LNCAP (cell line): ENCODE results near the gene GALNT2.

Experiments
- TF ChIP-seq, protein P1 (sequence below): fragments of 450-650 bp; IDR thresholded peaks from 2 replicates; pipeline ENCODE4 v1.5.1; 2017; ENCODE audit warnings: mild to moderate bottlenecking

The GALNT2 gene

DNA sequence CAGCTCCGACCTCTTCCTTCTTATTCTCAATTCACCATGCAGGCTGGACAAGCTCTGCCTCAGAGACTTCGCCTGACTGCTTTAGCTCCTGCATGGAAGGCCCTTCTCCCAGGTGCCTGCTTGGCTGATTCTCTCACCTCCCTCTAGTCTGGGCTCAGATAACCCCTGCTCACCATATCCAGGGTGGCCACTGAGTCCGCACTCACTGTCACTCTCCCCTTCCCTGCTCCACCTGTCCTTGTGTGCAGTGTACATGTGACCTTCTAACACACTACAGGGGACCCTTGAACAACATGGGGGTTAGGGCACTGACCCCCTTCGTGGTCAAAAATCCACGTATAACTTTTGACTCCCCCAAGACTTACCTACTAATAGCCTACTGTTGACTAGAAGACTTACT is 14.4 kb upstream of the GALNT2 start:
- TF ChIP-seq, protein P1, sequence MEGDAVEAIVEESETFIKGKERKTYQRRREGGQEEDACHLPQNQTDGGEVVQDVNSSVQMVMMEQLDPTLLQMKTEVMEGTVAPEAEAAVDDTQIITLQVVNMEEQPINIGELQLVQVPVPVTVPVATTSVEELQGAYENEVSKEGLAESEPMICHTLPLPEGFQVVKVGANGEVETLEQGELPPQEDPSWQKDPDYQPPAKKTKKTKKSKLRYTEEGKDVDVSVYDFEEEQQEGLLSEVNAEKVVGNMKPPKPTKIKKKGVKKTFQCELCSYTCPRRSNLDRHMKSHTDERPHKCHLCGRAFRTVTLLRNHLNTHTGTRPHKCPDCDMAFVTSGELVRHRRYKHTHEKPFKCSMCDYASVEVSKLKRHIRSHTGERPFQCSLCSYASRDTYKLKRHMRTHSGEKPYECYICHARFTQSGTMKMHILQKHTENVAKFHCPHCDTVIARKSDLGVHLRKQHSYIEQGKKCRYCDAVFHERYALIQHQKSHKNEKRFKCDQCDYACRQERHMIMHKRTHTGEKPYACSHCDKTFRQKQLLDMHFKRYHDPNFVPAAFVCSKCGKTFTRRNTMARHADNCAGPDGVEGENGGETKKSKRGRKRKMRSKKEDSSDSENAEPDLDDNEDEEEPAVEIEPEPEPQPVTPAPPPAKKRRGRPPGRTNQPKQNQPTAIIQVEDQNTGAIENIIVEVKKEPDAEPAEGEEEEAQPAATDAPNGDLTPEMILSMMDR, result no peak

DNA sequence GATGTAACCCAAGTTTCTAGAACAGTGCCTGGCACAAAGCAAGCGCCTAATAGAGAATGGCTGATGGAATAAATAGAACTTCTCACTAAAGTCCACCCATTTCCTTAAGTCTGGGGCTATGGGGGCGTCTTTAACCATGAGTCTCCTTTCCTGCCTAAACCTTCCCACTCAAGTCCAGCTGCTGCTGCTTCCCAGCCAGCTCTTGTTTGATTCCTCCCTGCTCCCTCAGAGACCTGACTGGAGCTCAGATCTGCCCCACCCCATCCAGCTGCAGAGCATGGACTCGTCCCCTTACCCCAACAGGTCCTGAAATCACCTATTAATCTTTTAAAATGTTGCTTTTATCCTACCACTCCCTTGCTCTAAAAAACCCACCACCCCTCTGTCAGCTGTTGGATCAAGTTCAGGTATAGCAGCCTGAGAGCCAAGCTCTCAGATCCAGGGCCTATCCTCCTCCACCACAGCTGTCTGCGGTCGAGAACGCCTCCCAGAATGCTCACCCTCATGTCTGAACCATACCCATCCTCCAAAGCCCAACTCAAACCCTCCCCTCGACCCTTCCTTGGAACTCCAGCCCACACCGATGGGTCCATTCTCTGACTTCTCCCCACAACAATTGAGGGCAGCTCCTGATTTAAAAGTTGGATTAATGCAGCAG is 12.8 kb upstream of the GALNT2 start:
- TF ChIP-seq, protein P1, result no peak

DNA sequence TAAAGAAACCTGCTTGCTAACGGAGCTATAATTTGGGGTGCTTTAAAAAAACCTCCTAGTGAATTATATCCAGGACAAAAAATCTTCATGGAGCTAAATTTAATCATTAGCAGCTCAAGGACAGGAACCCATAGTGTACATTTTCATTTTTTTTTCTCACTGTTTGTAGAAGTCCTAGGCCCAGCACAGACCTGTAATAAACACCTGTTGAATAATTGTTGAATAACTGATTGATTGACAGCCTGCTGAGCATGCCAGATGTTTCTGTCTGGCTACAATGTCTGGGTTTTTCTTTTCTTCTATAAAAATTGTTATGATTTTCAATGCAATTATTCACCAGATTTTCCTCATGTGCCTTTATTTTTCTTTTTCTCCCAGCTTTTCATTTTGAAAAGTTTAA is 10.9 kb upstream of the GALNT2 start:
- TF ChIP-seq, protein P1, result no peak

- TF ChIP-seq, protein P1, result no peak
These were observed 9.9 kb upstream of the GALNT2 start for GRCh38 chr1:230057100-230057499.

DNA sequence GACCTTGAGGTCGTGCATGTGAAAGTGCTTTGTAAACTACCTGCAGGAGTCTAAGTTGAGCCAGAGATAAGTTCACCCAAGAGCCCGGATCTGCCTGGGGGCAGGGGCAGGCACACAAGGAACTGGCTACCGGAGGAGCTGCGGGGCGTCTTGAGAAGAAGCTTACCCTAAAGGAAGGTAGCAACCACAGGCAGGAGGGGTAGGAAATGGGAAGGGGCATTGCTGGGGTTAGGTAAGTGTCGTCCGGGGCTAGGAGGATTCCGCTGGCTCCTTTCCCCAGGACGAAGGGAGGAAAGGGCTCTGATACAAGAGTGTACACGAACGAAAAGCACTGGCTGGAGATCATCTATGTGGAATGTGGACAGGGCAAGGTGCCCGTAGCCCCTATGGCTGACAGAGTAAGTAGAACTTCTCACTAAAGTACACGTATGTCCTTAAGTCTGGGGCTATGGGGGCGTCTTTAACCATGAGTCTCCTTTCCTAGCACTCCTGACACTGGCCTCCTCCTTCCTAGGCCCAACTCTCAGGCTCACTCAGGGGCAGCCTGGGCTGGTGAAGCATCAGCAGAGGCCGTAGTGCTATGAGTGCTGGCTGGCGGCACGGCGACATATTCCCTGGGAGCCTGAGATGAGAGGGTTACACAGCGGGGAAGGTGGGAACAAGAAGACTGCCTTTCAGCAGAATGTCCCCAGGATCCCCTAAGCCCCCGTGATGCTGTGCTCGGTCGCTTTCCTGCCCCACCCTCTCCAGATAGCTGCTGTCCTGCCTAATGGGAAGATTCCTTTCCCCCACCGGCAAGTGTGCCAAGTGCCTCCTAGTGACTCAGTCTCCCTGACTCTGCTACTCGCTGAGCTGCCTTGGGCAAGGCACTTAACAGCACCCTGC is 9.1 kb upstream of the GALNT2 start:
- TF ChIP-seq, protein P1, result no peak

DNA sequence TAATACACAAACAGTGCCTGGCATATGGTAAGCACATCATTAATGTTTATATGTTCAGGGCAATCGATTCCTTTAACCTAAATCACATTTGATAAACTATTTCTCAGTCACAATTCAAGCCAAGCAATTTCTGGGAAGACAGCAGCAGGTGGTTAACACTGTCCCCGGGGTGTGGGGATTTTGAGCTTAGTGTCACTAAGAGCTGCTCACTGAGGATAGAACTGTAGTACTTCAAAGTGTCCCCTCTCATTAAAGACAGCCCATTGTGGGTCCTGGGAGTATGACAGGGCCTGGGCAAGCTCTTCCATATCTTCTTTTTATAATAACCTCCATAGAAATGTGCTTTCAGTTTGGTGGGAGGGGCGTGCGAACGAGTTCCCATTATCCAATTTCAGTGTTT is 8.4 kb upstream of the GALNT2 start:
- TF ChIP-seq, protein P1, result no peak

DNA sequence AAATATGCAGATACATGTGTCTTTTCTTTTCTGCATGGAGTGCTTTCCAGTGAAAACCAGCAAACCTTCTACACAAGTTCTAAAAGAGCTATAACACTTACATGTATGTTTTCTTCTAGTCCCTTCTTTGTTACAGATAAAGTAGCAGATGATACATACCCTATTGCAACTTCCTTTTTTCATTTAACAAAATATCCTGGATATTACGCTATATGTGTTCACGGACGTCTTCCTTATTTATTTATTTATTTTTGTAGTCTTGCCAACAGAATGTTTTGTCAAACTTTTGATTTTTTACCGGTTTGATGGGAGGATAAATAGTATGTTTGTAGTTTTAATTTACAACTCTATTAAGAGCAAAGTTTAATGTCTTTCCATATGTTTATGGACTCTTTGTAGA is 5.2 kb upstream of the GALNT2 start:
- TF ChIP-seq, protein P1, result no peak
